ENCODE results near the gene PASD1.

The PASD1 gene

DNA sequence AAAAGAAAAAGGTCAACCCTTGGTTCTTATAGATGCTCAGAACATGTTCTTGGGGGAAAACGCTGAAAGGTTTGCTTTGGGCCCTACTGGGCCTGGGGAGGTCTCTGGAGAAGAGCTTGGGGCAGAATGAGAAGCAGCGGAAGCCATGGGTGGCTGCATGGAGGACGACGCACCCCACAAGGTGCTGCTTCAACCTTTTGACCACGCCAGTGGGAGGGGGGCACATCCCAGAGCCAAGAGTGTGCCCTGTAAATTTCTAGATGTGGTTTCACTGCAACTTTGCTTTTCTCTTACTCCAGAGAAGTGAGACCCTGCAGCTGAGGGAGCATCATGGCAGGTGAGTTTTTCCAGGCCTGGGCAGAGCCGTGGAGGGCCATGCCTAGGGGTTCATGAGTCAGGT, 135.0 kb downstream of the PASD1 start:
- DNase-seq (ENCODE audit: low spot score): no peak
- TF ChIP-seq, protein P1, sequence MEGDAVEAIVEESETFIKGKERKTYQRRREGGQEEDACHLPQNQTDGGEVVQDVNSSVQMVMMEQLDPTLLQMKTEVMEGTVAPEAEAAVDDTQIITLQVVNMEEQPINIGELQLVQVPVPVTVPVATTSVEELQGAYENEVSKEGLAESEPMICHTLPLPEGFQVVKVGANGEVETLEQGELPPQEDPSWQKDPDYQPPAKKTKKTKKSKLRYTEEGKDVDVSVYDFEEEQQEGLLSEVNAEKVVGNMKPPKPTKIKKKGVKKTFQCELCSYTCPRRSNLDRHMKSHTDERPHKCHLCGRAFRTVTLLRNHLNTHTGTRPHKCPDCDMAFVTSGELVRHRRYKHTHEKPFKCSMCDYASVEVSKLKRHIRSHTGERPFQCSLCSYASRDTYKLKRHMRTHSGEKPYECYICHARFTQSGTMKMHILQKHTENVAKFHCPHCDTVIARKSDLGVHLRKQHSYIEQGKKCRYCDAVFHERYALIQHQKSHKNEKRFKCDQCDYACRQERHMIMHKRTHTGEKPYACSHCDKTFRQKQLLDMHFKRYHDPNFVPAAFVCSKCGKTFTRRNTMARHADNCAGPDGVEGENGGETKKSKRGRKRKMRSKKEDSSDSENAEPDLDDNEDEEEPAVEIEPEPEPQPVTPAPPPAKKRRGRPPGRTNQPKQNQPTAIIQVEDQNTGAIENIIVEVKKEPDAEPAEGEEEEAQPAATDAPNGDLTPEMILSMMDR (IDR thresholded peaks at IDR 0.05; ENCODE audit: extremely low read depth, missing control alignments): no peak

DNA sequence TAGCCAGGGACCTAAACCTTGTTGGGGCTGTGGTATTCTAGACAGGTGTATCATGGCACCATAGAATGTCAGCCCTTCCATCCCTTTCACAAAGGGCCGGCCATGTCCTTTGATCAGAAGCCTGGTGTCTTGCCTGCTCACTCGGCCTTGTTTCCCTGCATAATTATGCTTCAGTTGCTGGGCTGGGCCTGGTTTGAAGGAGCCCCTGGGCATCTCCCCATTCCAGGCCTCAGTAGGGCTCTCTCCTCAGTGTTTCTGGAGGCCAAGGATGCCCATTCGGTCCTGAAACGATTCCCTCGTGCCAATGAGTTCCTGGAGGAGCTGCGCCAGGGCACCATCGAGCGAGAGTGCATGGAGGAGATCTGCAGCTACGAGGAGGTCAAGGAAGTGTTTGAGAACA, 136.3 kb downstream of the PASD1 start:
- TF ChIP-seq, protein P1 (IDR thresholded peaks at IDR 0.05; ENCODE audit: extremely low read depth, missing control alignments): no peak
- no peak for DNase-seq (ENCODE audit: low spot score)

- TF ChIP-seq, protein P1 (IDR thresholded peaks at IDR 0.05; ENCODE audit: extremely low read depth, missing control alignments): no peak
These were observed 137.1 kb downstream of the PASD1 start for GRCh38 chrX:151700581-151700980.

DNA sequence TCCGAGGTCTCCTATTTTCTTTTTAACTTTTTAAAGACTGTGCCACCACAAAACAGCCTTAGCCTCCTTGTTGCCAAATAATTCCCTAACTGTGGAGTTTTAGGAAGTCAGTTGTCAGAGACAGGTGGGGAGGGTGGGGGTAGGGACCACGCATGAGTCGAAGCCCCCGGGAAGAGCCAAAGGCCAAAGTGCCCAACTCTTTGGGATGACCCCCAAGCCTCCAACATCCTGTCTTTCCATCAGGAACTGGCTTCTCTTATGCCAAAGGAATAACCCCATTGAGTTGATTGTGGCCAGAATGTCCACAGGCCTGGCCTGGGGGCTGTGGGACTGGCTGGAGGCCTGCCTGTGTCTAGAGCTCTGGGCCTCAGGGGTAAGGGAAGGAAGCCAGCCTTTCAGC, 137.6 kb downstream of the PASD1 start:
- TF ChIP-seq, protein P1 (IDR thresholded peaks at IDR 0.05; ENCODE audit: extremely low read depth, missing control alignments): no peak
- DNase-seq (ENCODE audit: low spot score): no peak

More at GRCh38 chrX:151700581-151700980, 137.1 kb downstream of the PASD1 start:
- no peak for DNase-seq (ENCODE audit: low spot score)

GRCh38 chrX:151701531-151701930, 138.1 kb downstream of the PASD1 start:
- TF ChIP-seq, protein P1 (IDR thresholded peaks at IDR 0.05; ENCODE audit: extremely low read depth, missing control alignments): no peak
- no peak for DNase-seq (ENCODE audit: low spot score)

GRCh38 chrX:151702026-151702714, 138.7 kb downstream of the PASD1 start:
- DNase-seq (ENCODE audit: low spot score): no peak
- TF ChIP-seq, protein P1 (IDR thresholded peaks at IDR 0.05; ENCODE audit: extremely low read depth, missing control alignments): no peak

DNA sequence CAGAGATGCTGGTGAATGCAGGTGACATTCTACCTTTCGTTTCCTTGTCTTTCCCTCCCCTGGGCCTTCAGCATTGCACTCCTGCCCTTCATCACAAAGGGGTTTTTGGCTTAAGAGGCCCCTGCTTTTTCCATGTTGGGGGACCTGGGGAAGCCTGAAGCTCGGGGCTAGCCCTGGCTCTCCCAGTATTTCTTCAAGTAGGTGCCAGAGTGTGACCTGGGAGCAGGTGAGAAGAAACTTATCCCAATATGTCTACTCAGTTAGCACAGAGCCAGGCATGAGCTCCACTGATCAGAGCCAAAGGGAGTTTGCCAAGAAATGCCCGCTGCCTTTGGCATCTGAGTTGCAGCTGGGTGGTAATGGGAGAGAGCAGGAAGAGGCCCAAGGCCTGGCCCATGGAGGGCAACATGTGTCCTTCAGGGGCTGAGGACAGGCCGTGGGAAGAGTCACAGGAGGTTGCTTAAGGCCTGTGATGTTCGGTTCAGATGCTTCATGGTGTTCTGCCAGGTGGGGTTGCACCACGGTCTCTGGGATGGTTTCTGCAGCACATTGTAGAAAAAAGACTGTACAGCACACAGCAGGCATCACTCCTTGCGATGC, 139.4 kb downstream of the PASD1 start:
- TF ChIP-seq, protein P1 (IDR thresholded peaks at IDR 0.05; ENCODE audit: extremely low read depth, missing control alignments): no peak

More for the DNA sequence above, 139.4 kb downstream of the PASD1 start:
- no peak for DNase-seq (ENCODE audit: low spot score)

Data from GM20000 (cell line).